ENCODE data around the gene GRIA4. TPM values are rescaled to one million over a fixed set of nuclear protein-coding genes. Genes with fewer than 3 reads are reported as not detected.

Gene GRIA4
- total and polyA plus RNA-seq, 11 donors: 0.45 TPM; not detected in 10

- TF ChIP-seq CTCF (IDR thresholded peaks at IDR 0.05) (no peak), POLR2A (IDR thresholded peaks at IDR 0.05) (no peak)
Measured at GRCh38 chr11:105697291-105697690, 87.4 kb downstream of the GRIA4 start.

GRCh38 chr11:105699203-105699602, 89.3 kb downstream of the GRIA4 start:
- no peak for TF ChIP-seq CTCF (IDR thresholded peaks at IDR 0.05)
- intact Hi-C loops (cut with DNase I): no loop called here
- H3K4me1 ChIP-seq: no peaks in the 10 kb centered on the region
- ATAC-seq (no peak), DNase-seq (no peak)
- no peaks in the 10 kb centered on the region for H3K9me3 ChIP-seq
- H3K27ac ChIP-seq: no peak overlapping the region
- no peaks in the 10 kb centered on the region for H3K27me3 ChIP-seq
- WGBS, 4 donors: 42 to 50% (median 45%) methylated on average over 3 of the region's 3 CpGs
- no peak overlapping the region for H3K4me3 ChIP-seq
- H3K36me3 ChIP-seq: no peaks in the 10 kb centered on the region

More at GRCh38 chr11:105697291-105697690, 87.4 kb downstream of the GRIA4 start:
- Histone ChIP-seq H3K36me3 (no peaks in the 10 kb centered on the region), H3K4me3 (no peak overlapping the region), H3K27me3 (no peaks in the 10 kb centered on the region), H3K9me3 (no peaks in the 10 kb centered on the region), H3K27ac (no peak overlapping the region), H3K4me1 (no peaks in the 10 kb centered on the region)
- DNase-seq: no peak
- ATAC-seq: no peak
- intact Hi-C loops (cut with DNase I): no loop called here
- 0 to 78% (median 47%) methylated on average over 1 of the region's 1 CpG for WGBS, 4 donors

- TF ChIP-seq POLR2A (IDR thresholded peaks at IDR 0.05) (no peak), CTCF (IDR thresholded peaks at IDR 0.05) (no peak)
- Histone ChIP-seq H3K4me3 (no peak overlapping the region), H3K4me1 (no peaks in the 10 kb centered on the region), H3K9me3 (no peaks in the 10 kb centered on the region), H3K27me3 (no peaks in the 10 kb centered on the region), H3K27ac (no peak overlapping the region), H3K36me3 (no peaks in the 10 kb centered on the region)
- intact Hi-C loops (cut with DNase I): no loop called here
- no peak for DNase-seq
- ATAC-seq: no peak
Measured at GRCh38 chr11:105700271-105700670, 90.4 kb downstream of the GRIA4 start.

GRCh38 chr11:105701098-105701497, 91.2 kb downstream of the GRIA4 start:
- Histone ChIP-seq H3K27me3 (no peaks in the 10 kb centered on the region), H3K36me3 (no peaks in the 10 kb centered on the region), H3K4me1 (no peaks in the 10 kb centered on the region), H3K4me3 (no peak overlapping the region), H3K27ac (no peak overlapping the region), H3K9me3 (no peaks in the 10 kb centered on the region)
- ATAC-seq: no peak
- intact Hi-C loops (cut with DNase I): no loop called here
- DNase-seq: no peak
- TF ChIP-seq POLR2A (IDR thresholded peaks at IDR 0.05) (no peak), CTCF (IDR thresholded peaks at IDR 0.05) (no peak)
- WGBS, 4 donors: 79 to 86% (median 85%) methylated on average over 3 of the region's 3 CpGs

Measured in heart left ventricle (tissue), 16 donors.